ENCODE measurements around the gene SEMA6D. TPM values are rescaled to one million over a fixed set of nuclear protein-coding genes. Genes with fewer than 3 reads are reported as not detected.

The SEMA6D gene
- total and polyA plus RNA-seq, 10 of the 15 experiments (the other 5 are each of a cell fraction or from before 2014, with no cell fraction given): 0.01 to 0.52 (median 0.09) TPM; not detected in 6

GRCh38 chr15:47788685-47789084, 71.4 kb downstream of the SEMA6D start:
- no peak for ATAC-seq
- POLR2A ChIA-PET: no interaction called here
- TF ChIP-seq ASH2L (IDR thresholded peaks at IDR 0.05; ENCODE audit: borderline replicate concordance, low read depth) (no peak), E2F4 (IDR thresholded peaks at IDR 0.05; ENCODE audit: low read depth, low read length) (no peak), STAT3 (IDR thresholded peaks at IDR 0.05; ENCODE audit: low read depth, low read length) (no peak)

DNA sequence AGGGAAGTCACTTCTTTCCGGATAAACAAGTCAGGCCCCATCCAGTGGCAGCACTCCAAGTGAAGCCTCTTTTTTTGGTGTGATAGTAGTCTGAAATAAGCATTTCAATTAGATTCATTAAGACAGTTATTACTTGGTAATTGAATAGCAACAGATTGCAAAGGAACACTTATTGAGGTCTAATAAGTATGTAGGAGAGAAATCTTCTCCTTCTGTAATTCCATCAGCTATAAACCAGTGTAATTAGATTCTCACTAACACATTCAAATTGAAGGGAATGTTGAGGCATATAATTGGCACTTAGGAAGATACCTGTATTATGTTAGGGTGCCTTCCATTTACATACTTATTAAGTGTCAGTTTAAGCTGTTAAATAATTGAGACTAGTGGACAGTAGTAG, 73.9 kb downstream of the SEMA6D start:
- DNase-seq (ENCODE audit: low read depth, low spot score) (no peak), ATAC-seq (no peak), FAIRE-seq (no peak)
- H2AFZ ChIP-seq (ENCODE audit: control insufficient read depth, low read depth, low read length): no peak overlapping the region
- H3K79me2 ChIP-seq (ENCODE audit: control insufficient read depth, insufficient read depth, low read length): no peaks in the 10 kb centered on the region
- no peaks in the 10 kb centered on the region for H3K4me1 ChIP-seq (ENCODE audit: control insufficient read depth, insufficient read depth, low read length)
- CTCF ChIA-PET: no interaction called here
- POLR2A ChIA-PET: no interaction called here
- SMC1A ChIA-PET (ENCODE audit: uncharacterized antibody, unreplicated experiment): no interaction called here
- no peak overlapping the region for H3K4me3 ChIP-seq
- WGBS (ENCODE audit: insufficient coverage, insufficient replicate concordance, low lambda C conversion rate, missing lambda C conversion rate): 52% methylated on average over 1 of the region's 1 CpG
- intact Hi-C loops (cut with micrococcal nuclease; ENCODE audit: unreplicated experiment) (no loop called here), in situ Hi-C loops (cut with MboI) (no loop called here)
- RAD21 ChIA-PET (ENCODE audit: unreplicated experiment): no interaction called here
- H3K36me3 ChIP-seq (ENCODE audit: control insufficient read depth in 2 of 2, insufficient read depth in 2 of 2, low read length in 1 of 2): no peaks in the 10 kb centered on the region
- H3K27ac ChIP-seq (ENCODE audit: control insufficient read depth, insufficient read depth): no peak overlapping the region
- BruUV-seq (replicated peaks): no TSS peak
- H4K20me1 ChIP-seq (ENCODE audit: control insufficient read depth, insufficient read depth): no peaks in the 10 kb centered on the region
- H3K27me3 ChIP-seq (replicated peaks in 1 of 2; ENCODE audit: control insufficient read depth in 2 of 2, insufficient read depth in 2 of 2, low read length in 1 of 2): peaks cover 0 to 3% of the 10 kb centered on the region in 2 experiments; a peak in 2 of 4 replicates
- H3K9ac ChIP-seq (ENCODE audit: control insufficient read depth, insufficient read depth, low read length): no peak overlapping the region
- H3K9me3 ChIP-seq (replicated peaks; ENCODE audit: control insufficient read depth, insufficient read depth, low read length): no peaks in the 10 kb centered on the region
- no peak overlapping the region for H3K4me2 ChIP-seq (ENCODE audit: control insufficient read depth, insufficient read depth)
- TF ChIP-seq, protein P1, sequence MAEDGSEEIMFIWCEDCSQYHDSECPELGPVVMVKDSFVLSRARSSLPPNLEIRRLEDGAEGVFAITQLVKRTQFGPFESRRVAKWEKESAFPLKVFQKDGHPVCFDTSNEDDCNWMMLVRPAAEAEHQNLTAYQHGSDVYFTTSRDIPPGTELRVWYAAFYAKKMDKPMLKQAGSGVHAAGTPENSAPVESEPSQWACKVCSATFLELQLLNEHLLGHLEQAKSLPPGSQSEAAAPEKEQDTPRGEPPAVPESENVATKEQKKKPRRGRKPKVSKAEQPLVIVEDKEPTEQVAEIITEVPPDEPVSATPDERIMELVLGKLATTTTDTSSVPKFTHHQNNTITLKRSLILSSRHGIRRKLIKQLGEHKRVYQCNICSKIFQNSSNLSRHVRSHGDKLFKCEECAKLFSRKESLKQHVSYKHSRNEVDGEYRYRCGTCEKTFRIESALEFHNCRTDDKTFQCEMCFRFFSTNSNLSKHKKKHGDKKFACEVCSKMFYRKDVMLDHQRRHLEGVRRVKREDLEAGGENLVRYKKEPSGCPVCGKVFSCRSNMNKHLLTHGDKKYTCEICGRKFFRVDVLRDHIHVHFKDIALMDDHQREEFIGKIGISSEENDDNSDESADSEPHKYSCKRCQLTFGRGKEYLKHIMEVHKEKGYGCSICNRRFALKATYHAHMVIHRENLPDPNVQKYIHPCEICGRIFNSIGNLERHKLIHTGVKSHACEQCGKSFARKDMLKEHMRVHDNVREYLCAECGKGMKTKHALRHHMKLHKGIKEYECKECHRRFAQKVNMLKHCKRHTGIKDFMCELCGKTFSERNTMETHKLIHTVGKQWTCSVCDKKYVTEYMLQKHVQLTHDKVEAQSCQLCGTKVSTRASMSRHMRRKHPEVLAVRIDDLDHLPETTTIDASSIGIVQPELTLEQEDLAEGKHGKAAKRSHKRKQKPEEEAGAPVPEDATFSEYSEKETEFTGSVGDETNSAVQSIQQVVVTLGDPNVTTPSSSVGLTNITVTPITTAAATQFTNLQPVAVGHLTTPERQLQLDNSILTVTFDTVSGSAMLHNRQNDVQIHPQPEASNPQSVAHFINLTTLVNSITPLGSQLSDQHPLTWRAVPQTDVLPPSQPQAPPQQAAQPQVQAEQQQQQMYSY (CRISPR knock-in tag; IDR thresholded peaks at IDR 0.05): no peak
- TF ChIP-seq ZNF24 (IDR thresholded peaks at IDR 0.05): no peak
- no peak for TF ChIP-seq CBX5 (IDR thresholded peaks at IDR 0.05; ENCODE audit: low read depth)
- TF ChIP-seq STAT1 (conservative IDR thresholded peaks at IDR 0.05): no peak
- TF ChIP-seq NRF1 (conservative IDR thresholded peaks at IDR 0.05; ENCODE audit: low read depth, low read length): no peak
- no peak for TF ChIP-seq JUNB (IDR thresholded peaks at IDR 0.05)
- no peak for TF ChIP-seq SUZ12 (IDR thresholded peaks at IDR 0.05; ENCODE audit: unreplicated experiment)
- no peak for TF ChIP-seq CHD4 (IDR thresholded peaks at IDR 0.05)
- no peak for TF ChIP-seq HDAC2 (IDR thresholded peaks at IDR 0.05)
- TF ChIP-seq, protein P2, sequence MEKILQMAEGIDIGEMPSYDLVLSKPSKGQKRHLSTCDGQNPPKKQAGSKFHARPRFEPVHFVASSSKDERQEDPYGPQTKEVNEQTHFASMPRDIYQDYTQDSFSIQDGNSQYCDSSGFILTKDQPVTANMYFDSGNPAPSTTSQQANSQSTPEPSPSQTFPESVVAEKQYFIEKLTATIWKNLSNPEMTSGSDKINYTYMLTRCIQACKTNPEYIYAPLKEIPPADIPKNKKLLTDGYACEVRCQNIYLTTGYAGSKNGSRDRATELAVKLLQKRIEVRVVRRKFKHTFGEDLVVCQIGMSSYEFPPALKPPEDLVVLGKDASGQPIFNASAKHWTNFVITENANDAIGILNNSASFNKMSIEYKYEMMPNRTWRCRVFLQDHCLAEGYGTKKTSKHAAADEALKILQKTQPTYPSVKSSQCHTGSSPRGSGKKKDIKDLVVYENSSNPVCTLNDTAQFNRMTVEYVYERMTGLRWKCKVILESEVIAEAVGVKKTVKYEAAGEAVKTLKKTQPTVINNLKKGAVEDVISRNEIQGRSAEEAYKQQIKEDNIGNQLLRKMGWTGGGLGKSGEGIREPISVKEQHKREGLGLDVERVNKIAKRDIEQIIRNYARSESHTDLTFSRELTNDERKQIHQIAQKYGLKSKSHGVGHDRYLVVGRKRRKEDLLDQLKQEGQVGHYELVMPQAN (conservative IDR thresholded peaks at IDR 0.05): no peak

More at GRCh38 chr15:47788685-47789084, 71.4 kb downstream of the SEMA6D start:
- no peak overlapping the region for H3K27ac ChIP-seq (ENCODE audit: control insufficient read depth, insufficient read depth)
- H3K36me3 ChIP-seq (ENCODE audit: control insufficient read depth in 2 of 2, insufficient read depth in 2 of 2, low read length in 1 of 2): no peaks in the 10 kb centered on the region
- no peak for FAIRE-seq
- ChIA-PET CTCF (no interaction called here), RAD21 (ENCODE audit: unreplicated experiment) (no interaction called here), SMC1A (ENCODE audit: uncharacterized antibody, unreplicated experiment) (no interaction called here)
- H3K9ac ChIP-seq (ENCODE audit: control insufficient read depth, insufficient read depth, low read length): no peak overlapping the region
- H2AFZ ChIP-seq (ENCODE audit: control insufficient read depth, low read depth, low read length): no peak overlapping the region
- no peaks in the 10 kb centered on the region; a peak in 1 of 4 replicates for H3K27me3 ChIP-seq (replicated peaks in 1 of 2; ENCODE audit: control insufficient read depth in 2 of 2, insufficient read depth in 2 of 2, low read length in 1 of 2)
- in situ Hi-C loops (cut with MboI): no loop called here
- H4K20me1 ChIP-seq (ENCODE audit: control insufficient read depth, insufficient read depth): no peaks in the 10 kb centered on the region
- no peaks in the 10 kb centered on the region for H3K4me1 ChIP-seq (ENCODE audit: control insufficient read depth, insufficient read depth, low read length)
- H3K79me2 ChIP-seq (ENCODE audit: control insufficient read depth, insufficient read depth, low read length): no peaks in the 10 kb centered on the region
- no peak for DNase-seq (ENCODE audit: low read depth, low spot score)
- H3K4me2 ChIP-seq (ENCODE audit: control insufficient read depth, insufficient read depth): no peak overlapping the region
- H3K4me3 ChIP-seq: no peak overlapping the region
- no TSS peak for BruUV-seq (replicated peaks)
- no peaks in the 10 kb centered on the region; the same call in 2 of the 3 replicates for H3K9me3 ChIP-seq (replicated peaks; ENCODE audit: control insufficient read depth, insufficient read depth, low read length)
- intact Hi-C loops (cut with micrococcal nuclease; ENCODE audit: unreplicated experiment): no loop called here
- 42% methylated on average over 3 of the region's 3 CpGs for WGBS (ENCODE audit: insufficient coverage, insufficient replicate concordance, low lambda C conversion rate, missing lambda C conversion rate)
